GM18909 (cell line): ENCODE data around the gene PTGES3.

Experiments used
- ATAC-seq: cut with Tn5 transposase; IDR thresholded peaks from one replicate; pipeline ENCODE4 v1.9.1; 2021; ENCODE audit warnings: mild to moderate bottlenecking; ENCODE audit not compliant: unreplicated experiment, poor library complexity

Gene PTGES3

DNA sequence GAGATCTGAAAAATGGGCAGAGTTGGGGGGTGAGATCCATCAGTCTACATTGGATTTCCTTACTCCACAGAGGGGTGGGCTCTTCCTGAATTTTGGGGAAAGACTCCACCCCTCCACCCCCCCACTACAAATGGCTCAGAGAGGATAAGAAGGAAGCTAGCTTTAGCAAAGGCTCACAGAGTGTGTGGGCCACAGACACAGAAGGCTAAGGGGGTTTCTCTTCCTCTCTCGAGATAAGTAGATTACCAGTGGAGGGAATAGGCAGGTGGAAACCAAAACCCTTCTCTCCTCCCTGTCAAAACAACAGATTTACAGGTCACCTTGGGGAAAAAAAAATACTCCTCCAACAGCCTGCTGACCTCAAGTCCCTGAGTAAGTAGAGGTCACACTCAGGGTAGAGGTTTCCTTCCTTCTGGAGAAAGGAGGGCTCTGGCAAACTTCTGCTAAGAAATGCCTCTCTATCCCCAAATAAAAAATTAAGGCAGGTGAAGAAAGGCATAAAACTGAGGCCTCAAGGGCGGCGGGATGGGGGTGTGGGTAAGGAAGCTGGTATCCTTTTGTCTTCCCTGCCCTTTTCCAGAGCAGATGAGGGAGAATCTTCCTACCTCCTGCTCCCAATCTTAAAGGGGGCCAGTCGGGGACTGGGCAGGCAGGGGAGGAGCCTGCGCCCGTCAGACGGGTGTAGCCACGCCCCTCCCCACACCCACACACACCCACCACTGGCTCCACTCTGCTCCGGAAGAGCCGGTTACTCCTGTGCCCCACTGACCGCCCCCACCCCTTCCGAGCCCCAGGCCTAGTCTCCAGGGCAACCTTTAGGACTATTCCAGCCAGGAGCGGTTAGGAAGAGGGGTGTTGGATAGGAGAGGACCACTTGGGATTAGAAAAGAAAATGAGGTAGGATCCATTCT, 56.0 kb downstream of the PTGES3 start:
- peak; percentile 23 for ATAC-seq

DNA sequence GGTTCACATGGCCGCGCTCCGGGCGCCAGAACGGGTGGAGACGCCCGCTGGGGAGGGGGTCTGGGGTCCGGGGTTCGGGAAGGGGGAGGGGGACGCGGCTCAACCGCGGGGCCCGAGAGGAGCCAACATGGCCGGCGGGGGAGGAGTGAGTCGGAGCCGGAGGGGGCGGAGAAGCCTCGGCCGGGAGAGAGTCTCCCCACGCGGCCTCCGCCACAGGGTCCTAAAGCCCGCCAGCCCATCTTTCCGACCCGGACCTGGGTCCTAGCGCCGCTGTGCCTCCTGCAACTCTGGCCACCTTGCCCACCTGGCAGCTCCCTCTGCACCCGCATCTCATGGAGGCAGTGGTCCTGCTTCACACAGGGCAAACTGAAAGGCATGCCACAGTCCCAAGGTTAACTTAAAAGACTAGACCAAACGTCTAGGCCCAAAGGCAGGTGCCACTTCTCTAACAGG, 57.9 kb downstream of the PTGES3 start, which contains the start of gene BAZ2A:
Gene BAZ2A (minus strand): TSS at position 147 of the 453 bp plus-strand sequence. CDS start 12,796 bp downstream, outside the sequence.
- peak; percentile 58 for ATAC-seq

DNA sequence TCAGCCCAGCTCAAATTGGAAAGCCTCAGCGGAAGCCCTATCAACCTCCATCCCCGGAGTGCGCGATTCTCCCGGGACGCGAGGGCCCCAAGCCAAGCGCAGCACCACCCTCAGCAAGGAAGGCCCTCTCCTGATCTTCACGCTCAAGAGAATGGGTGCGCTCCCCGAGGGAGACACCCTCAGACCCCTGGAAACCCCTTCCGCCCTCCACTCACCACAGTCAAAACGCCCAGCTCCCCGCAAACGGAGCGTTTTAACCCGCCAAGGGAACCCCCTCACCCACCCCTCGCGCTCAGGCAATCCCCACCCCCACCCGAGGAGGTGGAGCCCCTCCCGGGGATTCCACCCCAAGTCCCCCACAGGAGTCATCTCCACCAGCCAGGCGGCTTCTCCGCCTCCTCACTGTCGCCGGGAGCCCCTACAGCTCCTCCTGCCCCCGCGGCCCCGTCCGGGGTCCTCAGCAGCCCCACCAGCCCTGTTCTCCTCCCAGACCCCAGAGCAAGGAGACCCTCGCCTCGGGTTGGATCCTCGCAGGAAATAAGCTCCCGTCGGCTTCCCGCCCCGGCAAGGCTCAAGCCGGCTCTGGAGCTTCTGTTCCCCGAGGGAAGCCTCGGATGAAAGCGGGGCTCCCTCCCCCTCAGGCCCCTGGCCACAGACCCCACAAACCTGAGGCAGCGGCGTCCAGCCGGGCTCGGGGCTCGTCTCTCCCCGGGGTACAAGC, 58.5 kb downstream of the PTGES3 start:
- ATAC-seq: peak; percentile 3

DNA sequence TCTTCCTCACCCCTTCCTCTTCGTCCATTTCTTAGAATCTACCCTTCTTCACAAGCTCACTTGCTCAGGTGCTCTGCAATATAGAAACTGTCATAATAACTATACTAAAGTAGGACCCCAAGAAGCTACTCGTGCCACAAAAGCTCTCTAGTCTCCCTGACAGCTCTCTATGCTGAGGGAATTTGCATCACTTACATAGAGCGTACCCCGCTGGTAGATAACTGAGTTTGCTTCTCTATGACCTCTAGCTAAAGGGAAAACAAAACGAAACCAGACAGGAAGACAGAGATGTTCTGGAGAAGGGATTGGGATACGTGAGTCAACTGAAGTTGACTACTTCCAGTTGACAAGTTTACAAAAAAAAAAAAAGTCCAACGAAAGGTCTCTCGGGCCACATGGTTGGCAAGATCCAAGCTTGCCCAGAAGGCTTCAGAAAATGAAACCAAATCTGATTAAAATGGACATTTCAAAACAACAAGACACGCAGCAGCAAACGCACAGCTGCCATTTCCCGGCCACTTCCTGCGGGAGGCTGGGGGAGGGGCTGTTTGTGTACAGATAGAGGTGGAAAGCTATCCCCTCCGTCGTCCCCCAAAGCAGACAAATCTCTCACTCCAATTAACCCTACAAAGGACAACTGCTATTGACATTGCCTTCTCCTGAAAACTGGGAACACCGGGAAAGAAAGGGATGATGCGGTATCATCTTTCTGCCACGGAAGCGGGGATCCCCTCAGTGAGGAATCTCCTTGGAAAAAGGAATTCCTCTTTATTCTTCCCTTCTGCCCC, 59.2 kb downstream of the PTGES3 start:
- ATAC-seq: no peak

DNA sequence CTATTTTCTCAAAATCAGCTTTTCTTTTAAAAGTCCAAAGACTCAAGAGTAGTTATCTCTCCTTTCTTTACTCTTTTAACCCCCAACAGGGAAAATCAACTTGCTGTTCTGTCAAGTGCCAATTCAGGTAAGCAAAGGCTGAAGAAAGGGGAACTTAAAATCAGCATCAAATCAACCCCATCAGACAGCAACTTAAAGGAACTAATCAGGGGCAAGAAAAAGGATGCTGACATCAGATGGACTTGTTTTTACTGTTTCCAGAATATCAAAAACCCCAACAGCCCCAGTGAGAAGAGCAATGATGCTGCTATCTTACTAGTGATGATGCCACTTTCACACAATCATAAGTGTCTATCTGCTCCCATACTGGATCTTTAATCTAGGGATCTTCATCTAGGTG, 61.4 kb downstream of the PTGES3 start:
- no peak for ATAC-seq

DNA sequence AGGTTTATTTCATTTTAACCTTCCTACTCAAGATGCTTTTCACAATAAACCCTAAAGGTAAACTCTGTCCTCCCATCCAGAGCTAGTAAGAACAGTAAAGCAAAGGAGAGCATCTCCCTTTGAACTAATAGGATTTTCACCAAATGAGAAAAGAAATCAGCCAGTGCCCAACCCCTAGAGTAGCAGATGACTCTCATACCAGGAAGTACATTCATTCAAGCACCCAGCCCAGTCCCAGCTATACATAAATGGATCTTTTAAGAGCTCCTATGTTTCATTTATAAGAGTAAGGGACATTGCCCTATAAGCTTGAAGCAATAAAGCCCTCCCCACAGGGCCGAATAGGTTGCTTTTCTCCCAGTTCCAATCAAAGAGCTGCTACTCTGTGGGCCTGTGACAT, 65.5 kb downstream of the PTGES3 start:
- no peak for ATAC-seq

DNA sequence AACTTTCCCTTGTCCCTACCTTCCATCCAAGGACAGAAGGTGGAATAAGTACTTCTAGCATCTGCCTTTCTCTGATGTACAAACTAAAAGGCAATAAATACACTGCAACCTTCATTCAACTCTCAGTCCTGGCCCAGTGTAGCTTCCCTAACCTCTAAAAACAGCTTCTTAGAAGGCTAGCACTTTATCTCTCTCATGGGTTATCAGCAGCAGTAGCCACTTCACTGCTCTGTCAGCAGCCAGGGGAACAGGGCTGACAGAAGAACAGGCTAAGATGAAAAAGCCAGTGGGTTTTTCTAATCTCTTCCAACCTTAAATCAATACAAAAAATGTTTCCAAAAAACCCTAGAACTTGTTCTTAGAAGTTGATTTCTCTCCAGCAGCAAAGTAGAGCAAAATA, 71.2 kb downstream of the PTGES3 start:
- ATAC-seq: no peak

DNA sequence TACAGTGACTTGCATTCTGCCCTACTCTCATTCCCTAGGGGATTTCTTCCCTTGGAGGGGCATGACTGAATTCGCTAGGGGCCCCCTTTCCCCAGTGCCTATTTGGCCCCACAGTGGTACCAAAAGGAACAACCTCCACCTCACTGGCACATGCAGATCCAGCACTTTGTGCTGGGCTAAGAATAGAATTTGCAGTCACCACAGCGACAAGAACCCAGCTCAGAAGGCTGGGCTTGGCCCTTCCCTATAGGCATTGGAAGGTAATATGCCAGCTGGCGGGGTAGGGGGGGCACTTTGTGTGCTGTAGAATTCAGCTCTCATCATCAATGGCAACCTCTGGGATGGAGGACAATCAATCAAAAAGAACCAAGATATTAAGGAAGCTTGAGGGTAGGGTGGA, 71.8 kb downstream of the PTGES3 start:
- ATAC-seq: no peak

DNA sequence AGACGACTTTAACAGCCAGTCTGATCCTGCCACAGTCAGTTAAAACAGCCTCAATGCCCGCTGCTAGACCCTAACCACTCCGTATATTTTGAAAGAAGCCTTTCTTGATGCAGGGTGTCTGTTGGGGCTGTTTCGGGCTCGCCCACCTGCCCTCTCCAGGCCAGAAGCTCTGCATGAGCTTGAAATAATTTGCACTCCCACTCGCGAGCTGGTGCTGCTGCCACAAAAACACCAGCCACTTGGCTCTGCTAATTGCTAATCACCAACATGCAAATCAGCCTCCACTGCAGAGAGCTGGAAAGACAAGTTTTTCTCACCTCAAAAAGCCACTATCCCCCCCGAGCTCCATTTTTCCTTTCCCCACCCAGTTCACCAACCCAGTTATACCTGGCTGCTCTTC, 73.5 kb downstream of the PTGES3 start:
- ATAC-seq: no peak
